ENCODE measurements around the gene SELENOO. TPM values are rescaled to one million over a fixed set of nuclear protein-coding genes. Genes with fewer than 3 reads are reported as not detected.

Gene SELENOO
- polyA plus RNA-seq, 1 experiment: 6.8 TPM

DNA sequence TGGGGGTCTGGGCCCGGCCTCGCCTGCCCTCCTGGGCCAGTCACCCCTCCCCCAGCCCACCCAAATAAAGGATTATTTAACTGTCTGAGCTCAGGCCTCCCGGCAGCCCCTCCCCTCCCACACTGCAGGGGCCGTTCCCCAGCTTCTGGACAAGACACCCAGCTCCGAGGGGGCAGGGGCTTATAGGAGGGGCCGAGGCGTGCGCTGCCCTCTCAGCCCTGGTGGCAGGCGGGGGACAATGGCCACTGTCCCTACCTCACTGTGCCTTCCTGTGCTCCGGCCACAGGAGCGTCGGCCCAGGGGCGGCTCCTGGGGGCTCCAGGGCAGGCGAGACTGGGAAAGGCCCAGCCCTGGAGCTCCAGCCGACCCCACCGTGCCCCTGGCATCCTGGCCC lies 2.2 kb upstream of the SELENOO start:
- POLR2A ChIA-PET: no interaction called here
- Histone ChIP-seq H3K4me3 (ENCODE audit: low read depth, low read length) (no peak overlapping the region), H3K9me3 (ENCODE audit: control insufficient read depth, insufficient read depth, low read length) (no peaks in the 10 kb centered on the region; the same call in 1 of the 2 replicates), H3K27ac (ENCODE audit: low read depth, low read length) (no peak overlapping the region), H3K27me3 (ENCODE audit: control insufficient read depth, insufficient read depth, low read length) (no peaks in the 10 kb centered on the region)
- CTCF ChIA-PET: no interaction called here
- TF ChIP-seq CTCF (IDR thresholded peaks at IDR 0.05; ENCODE audit: low read depth, low read length): no peak
- DNase-seq (ENCODE audit: low read depth, low spot score): no peak

DNA sequence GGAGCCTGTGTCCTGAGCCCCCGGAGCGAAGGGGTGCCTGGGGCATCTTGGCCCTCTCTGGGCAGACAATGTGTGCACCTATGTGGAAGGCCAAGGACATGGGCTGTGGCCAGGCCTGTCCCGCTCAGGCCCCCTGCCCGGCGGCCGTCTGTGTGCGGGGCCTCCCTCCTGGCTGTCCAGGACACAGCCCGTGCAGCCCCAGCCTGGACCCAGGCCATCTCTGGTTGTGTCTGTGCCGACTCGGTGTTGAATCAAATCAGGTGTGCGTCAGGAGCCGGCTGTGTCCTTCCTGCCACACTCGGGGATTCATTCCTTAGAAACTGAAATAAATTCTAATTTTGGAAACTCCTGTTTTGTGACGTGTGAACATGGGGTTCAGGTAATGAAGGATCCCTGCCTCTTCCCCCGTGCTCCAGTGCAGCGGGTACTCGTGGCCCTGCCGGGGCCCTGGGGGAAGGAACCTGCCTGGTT lies 1.5 kb upstream of the SELENOO start:
- no peak overlapping the region for H3K4me3 ChIP-seq (ENCODE audit: low read depth, low read length)
- H3K27ac ChIP-seq (ENCODE audit: low read depth, low read length): no peak overlapping the region
- TF ChIP-seq CTCF (IDR thresholded peaks at IDR 0.05; ENCODE audit: low read depth, low read length): no peak
- ChIA-PET CTCF (no interaction called here), POLR2A (no interaction called here)
- no peaks in the 10 kb centered on the region; the same call in 1 of the 2 replicates for H3K9me3 ChIP-seq (ENCODE audit: control insufficient read depth, insufficient read depth, low read length)
- no peaks in the 10 kb centered on the region for H3K27me3 ChIP-seq (ENCODE audit: control insufficient read depth, insufficient read depth, low read length)
- DNase-seq (ENCODE audit: low read depth, low spot score): no peak

DNA sequence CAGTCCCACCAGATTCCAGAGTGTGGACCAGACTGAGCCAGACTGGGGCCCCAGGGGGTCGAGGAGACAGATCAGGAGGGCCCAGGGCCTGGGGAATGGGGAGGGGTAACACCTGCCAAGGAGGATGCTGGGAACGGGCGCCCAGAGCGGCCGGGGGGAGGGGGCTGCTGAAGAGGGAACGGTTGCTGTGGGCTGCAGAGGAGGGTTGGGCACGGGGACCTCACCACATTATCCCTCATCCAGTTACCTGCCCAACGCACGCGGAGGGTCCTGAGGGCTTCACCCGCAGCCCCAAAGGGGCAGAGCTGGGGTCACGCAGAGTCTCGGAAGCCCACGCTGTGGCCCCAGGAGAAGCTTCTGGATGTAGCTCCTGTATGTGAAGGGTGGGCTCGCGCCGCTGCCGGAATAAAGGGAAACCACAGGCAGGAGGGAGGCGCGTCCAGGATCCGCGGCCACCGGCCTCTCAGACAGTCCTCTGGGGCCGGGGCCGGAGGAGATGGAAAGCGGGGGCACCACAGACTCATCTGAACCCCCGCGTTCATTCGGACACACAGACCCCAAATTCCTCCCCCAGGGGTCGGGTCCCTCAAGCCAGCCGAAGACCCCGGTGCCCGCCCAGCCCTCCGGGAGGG lies 866 bp upstream of the SELENOO start:
- ChIA-PET POLR2A (no interaction called here), CTCF (no interaction called here)
- no peak overlapping the region for H3K27ac ChIP-seq (ENCODE audit: low read depth, low read length)
- no peak for TF ChIP-seq CTCF (IDR thresholded peaks at IDR 0.05; ENCODE audit: low read depth, low read length)
- no peak for DNase-seq (ENCODE audit: low read depth, low spot score)
- H3K27me3 ChIP-seq (ENCODE audit: control insufficient read depth, insufficient read depth, low read length): no peaks in the 10 kb centered on the region
- H3K9me3 ChIP-seq (ENCODE audit: control insufficient read depth, insufficient read depth, low read length): no peaks in the 10 kb centered on the region; the same call in 1 of the 2 replicates
- peak overlapping the region; percentile 66 for H3K4me3 ChIP-seq (ENCODE audit: low read depth, low read length)

DNA sequence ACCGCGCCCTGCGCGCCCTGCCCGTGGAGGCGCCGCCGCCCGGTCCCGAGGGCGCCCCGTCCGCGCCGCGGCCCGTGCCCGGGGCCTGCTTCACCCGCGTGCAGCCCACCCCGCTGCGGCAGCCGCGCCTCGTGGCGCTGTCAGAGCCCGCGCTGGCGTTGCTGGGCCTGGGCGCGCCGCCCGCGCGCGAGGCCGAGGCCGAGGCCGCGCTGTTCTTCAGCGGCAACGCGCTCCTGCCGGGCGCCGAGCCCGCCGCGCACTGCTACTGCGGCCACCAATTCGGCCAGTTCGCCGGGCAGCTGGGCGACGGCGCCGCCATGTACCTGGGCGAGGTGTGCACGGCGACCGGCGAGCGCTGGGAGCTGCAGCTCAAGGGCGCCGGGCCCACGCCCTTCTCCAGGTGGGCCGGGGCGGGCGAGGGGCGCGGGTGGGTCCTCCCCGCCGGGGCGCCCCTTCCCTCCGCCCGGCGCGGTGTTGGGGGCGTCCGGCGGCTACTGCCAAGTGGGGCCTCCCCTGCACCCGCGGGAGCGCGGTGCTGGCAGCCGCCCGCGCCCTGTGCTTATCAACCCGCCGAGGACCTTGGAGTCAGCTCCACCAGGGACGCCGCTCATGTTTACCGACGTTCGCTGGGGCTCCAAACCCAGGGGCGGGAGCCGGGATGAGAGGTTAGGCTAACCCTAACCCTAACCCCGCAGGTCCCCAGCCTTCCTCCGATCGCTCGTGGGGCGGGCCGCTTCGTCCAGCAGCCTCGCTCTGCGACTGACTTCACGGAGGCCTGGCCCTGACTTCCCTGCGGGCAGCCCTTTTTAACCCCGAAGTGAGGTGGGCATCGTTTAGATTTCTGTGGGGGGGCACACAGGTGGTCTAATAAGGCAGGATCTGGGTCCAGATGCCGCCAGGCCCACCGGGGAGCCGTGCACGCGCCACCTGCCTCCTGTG lies 649 bp downstream of the SELENOO start:
- Histone ChIP-seq H3K4me3 (ENCODE audit: low read depth, low read length) (peak overlapping the region; percentile 72), H3K27me3 (ENCODE audit: control insufficient read depth, insufficient read depth, low read length) (no peaks in the 10 kb centered on the region), H3K27ac (ENCODE audit: low read depth, low read length) (no peak overlapping the region), H3K9me3 (ENCODE audit: control insufficient read depth, insufficient read depth, low read length) (no peaks in the 10 kb centered on the region; the same call in 1 of the 2 replicates)
- ChIA-PET CTCF (no interaction called here), POLR2A (no interaction called here)
- no peak for DNase-seq (ENCODE audit: low read depth, low spot score)
- no peak for TF ChIP-seq CTCF (IDR thresholded peaks at IDR 0.05; ENCODE audit: low read depth, low read length)

GRCh38 chr22:50202130-50202666 lies 1.4 kb downstream of the SELENOO start:
- POLR2A ChIA-PET: no interaction called here
- Histone ChIP-seq H3K27me3 (ENCODE audit: control insufficient read depth, insufficient read depth, low read length) (no peaks in the 10 kb centered on the region), H3K4me3 (ENCODE audit: low read depth, low read length) (peak overlapping the region; percentile 72), H3K9me3 (ENCODE audit: control insufficient read depth, insufficient read depth, low read length) (no peaks in the 10 kb centered on the region; the same call in 1 of the 2 replicates), H3K27ac (ENCODE audit: low read depth, low read length) (no peak overlapping the region)
- CTCF ChIA-PET: no interaction called here
- TF ChIP-seq CTCF (IDR thresholded peaks at IDR 0.05; ENCODE audit: low read depth, low read length): no peak
- no peak for DNase-seq (ENCODE audit: low read depth, low spot score)

Data from AG04450 (cell line).